ENCODE results near the gene MLN.
"Not testable (repeated sequence)": the region's sequence is repeated elsewhere in the genome, so short reads cannot be mapped to it uniquely, and the experiment has no call there.

Gene MLN

DNA sequence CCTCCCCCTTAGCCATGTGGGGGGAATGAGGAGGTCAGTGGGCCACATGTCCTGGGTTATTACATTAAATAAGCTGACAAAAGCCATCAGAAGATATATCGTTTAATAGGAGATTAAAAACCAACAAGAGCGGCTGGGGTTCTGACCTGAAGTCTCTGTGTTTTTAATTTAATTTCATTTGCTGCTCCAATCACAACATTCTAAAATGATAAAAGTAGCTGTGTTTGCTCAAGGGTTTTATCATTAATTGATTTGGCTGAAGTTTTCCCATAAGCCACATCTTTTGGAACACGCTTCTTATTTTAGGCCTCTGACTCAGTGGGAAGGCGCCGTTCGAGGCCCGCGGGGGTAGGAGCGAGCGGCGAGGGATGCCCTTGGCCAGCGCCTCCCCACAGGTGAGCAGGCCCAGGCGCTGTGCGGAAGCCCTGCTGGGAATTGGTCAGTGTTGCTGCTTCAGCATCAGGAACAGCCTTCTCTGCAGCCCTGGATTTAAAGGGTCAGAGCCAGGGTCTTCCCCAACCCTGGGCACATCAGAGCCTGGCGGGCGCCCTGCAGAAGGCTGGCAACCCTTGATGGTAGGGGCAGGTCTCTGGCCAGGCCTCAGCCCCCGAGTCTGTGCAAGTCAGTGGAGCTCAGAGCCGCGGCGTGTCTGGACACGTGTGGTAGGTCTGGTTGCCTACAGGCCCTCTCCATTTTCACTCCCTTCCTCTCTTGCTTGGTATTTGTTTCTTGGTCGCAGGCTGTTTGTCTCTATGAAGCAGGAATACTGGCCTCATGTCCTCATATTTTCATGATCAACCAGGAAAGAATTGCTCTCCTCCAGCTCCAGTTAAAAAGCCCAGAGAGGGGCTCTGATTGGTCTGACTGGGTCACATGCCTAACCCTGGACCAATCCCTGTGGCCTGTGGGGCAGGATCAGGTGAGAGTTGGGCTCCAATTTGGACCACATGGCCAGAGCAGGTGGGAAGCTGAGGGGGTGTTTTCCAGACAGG is 30.9 kb upstream of the MLN start:
- ATAC-seq = no peak

DNA sequence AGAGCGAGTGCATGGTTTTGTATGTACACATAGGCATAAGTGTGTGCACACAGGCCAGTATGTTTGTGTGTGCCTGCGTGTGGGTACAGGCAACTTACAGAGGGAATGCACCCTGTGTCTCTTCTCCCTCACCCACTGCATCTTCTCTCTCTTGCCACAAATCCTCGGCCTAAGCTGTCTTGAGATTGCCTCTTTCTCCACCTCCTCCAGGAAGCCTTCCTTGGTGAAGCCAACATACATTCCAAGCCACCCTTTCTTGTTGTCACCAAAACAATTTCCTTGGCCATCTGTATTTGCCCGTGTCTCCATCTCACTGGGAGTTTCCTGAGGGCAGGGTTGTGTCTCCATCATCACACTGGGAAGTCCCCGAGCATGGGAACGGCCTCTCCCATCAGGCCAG is 29.8 kb upstream of the MLN start:
- ATAC-seq = no peak

GRCh38 chr6:33832831-33833230 is 29.0 kb upstream of the MLN start:
- ATAC-seq = not testable (repeated sequence)

DNA sequence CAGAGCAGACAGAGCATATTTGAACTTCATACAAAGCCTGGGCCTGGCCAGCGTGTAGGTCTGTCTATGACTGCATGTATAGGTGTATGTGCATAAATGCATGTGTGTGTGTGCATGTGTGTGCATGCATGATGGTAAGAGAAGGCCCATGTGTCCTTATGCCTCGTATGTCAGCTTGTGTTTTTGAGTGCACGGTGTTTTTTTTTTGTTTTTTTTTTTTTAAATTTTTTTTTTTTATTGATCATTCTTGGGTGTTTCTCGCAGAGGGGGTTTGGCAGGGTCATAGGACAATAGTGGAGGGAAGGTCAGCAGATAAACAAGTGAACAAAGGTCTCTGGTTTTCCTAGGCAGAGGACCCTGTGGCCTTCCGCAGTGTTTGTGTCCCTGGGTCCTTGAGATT is 27.9 kb upstream of the MLN start:
- not testable (repeated sequence) for ATAC-seq

- no peak for ATAC-seq
Measured at GRCh38 chr6:33830635-33831240, 26.9 kb upstream of the MLN start.

- ATAC-seq = no peak
Measured at GRCh38 chr6:33828764-33829731, 25.2 kb upstream of the MLN start.

- ATAC-seq = no peak
Measured at GRCh38 chr6:33828452-33828763, 24.6 kb upstream of the MLN start.

GRCh38 chr6:33827546-33828451 is 24.0 kb upstream of the MLN start:
- ATAC-seq = no peak

GRCh38 chr6:33826537-33826936 is 22.7 kb upstream of the MLN start:
- ATAC-seq = no peak

DNA sequence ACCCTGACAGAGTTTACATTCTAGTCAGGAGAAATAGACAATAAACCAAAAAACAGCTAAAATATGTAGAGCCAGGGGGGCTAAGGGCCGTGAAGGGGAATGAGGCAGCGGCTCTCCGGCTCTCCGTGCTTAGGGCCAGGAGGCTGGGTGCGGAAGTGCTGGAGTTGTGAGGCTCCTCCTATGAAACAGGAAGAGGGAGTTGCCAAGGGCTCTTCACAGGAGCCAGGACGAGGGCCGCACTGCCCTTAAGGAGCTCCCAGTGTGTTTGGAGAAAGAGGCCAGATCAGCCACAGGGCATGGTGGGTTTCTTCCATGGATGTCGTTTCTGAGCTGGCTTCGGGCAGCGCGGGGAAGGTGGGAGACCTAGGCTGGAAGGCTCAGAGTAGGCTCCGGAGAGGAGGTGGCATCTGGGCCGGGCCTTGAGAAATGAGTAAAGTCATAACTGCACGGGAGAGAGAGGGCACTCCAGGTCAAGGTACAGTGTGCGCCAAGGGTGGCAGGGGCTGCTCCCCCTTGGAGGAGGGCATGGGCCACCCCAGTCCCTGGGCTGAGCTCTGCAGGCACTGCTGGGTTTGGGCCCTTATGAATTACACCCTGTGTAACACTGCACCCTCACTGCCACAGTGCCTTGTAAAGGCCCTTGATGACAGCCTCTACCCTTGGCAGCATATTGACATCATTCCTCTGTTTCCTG is 20.8 kb upstream of the MLN start:
- no peak for ATAC-seq

DNA sequence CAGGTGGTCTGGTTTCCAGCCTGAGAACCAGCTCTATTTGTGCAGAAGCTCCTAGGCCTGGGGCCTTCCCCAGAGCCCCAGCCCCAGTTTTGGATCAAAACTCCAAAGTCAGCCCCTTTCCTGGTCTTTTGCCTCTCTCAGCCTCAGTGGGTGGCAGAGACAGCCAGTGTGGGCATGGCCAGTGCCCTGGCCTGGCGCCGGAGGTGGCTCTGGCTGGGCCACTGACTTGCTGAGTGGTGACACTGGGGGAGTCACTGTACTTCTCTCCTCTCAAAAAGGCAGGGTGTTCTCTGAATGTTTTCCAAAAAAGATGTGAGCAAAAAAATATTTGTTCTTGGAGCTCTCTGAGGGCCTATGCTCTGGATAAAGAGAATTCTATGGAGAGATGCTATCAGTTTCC is 20.0 kb upstream of the MLN start:
- ATAC-seq = no peak

DNA sequence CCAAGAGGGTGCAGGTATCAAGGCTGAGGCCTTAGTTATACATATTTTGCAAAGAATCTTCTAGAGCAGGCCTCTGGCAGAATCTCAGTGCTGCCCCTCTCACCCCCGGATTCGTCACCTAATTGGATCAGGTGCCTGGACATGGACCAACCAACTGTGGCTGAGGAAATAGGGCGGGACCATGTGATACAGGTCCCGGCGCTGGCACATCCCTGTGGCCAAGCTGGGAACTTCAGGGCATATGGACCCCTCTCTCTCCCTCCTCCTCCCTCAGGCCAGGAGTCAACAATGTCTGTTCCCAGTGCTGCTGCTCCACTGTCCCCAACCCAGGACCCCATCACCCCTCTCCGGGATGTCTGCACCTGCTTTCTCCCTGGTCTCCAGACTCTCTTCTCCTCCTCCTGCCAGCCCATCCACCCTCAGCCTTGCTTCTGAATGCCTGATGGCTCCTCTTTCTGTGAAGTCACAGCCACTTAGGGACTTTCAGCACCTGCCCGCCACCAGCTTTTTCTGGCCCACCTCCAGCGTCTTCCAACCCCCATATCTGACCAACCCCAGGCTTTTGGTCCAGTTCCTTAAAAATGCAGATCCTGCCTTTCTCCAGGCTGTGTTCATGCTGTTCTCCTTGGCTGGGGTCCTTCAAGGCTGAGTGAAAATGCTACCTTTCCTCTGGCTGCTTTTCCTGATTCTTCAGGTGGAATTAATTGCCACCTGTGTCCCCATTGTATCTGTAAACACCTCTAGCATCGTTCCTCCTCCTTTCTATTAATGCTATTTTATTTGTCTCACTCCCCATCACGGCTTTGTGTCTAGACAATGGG is 19.0 kb upstream of the MLN start:
- ATAC-seq = peak in 1 of 2 donors; percentile 14

DNA sequence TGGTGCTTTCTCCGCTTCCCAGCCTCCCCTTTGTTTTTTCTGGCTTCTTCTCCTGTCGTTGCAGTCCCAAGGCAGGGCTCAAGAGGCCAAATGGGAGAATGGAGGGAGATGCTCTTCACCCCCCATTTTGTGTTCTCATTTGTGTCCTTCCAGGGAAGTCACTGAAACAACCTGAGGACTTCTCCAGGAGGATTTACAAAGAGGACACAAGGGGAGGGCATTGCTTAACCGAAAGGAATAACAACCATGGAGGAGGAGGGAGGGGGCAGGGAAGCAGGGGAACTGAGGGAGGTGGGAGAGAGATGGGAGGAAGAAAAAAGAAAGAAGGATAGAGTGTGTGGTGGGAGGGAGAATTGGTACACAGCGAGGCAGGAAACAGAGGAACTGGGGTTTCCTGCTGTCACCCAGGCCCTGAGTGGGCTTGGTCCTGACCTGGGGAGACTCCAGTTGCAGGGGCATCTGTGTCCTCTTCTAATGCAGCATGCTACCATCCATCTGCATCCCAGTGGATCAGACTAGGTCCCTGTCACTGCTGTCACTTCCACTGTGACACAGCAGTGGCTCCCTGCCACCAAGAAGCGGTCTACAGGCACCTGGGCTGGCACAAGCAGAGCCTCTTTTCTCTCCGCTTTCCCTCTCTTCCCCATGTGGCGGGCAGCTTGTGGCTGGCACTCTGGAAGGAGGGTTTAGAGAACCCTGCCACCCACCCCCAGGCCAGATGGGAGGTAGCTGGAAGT is 17.1 kb upstream of the MLN start:
- no peak for ATAC-seq

DNA sequence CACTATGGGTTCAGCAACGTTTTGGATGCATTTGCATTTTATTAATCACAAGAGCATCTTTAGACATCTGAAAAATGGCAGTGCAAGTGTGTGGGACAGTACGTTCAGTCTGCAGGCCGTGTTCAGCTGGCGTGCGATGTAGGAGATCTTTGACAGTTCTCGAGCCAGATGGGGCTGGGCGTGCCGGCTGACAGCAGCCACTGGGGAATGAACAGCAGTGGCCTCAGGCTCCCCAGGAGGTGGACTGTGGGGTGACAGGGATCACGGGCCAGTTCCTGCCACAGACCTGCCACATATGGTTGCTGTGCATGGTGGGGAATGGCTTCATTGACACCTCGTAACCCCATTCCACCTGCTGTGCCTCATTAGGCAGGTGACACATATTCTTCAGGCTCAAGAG is 16.4 kb upstream of the MLN start:
- ATAC-seq = no peak

DNA sequence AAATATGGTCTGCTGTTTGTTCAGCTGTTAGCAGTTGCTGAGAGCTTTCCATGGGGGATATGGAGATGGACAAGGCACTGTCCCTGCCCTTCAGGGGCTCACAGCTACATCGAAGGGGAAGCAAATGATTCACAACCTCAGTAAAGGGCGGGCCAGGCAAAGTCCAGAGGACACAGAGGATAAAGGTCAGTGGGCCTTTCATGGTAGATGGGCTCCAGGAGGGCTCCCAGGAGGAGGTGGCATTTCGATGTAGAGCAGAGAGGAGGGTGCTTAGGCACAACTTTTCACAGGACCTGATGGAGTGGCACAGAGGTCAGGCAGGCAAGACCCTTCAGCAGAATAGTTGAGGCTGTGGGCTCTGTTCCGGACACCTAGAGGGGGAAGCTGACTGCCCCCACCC is 15.2 kb upstream of the MLN start:
- ATAC-seq = no peak

DNA sequence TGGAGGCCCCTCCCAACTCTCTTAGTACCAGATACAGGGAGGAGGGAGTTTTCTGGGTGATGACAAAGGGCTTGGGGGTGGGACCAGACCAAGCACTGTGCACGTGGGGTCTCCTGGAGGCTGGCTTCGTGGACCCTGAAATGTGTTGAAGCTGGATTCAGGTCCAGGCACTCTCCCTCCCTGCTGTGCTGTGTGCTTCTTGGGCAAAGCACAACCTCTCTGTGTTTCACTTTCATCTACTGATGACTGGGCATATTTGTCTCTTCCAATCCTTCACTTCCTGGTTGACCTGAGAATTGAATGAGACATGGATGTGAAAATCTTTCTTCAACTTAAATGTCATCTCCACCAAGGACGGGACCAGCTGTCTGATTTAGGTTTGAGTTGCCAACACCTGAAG is 14.5 kb upstream of the MLN start:
- ATAC-seq = no peak

GRCh38 chr6:33817489-33817888 is 13.7 kb upstream of the MLN start:
- ATAC-seq = no peak

- ATAC-seq = no peak
Measured at GRCh38 chr6:33816911-33817310, 13.1 kb upstream of the MLN start.

GRCh38 chr6:33815854-33816253 is 12.1 kb upstream of the MLN start:
- ATAC-seq = no peak
